CD4-positive, CD25-positive, alpha-beta regulatory T cell (primary cell): ENCODE data around the gene FAM83C. TPM values are rescaled to one million over a fixed set of nuclear protein-coding genes. Genes with fewer than 3 reads are reported as not detected.

Experiments
- ATAC-seq, 2 donors: fragments of 150-1000 bp; cut with Tn5 transposase; one replicate each; pipeline ENCODE4 v1.10.0; 2021; ENCODE audit warnings: low read depth in 2 of 2, moderate number of reproducible peaks in 2 of 2, moderate library complexity in 1 of 2
- DNase-seq, 3 donors: peaks; one replicate each; pipeline versions ENCODE4 v3.0.0 to v3.0.0-alpha.2; 2012 to 2022; ENCODE audit warnings: mixed read lengths in 1 of 3
- H3K27ac ChIP-seq: one replicate; pipeline ENCODE4 v1.7.0; 2013; ENCODE audit warnings: mild to moderate bottlenecking, low read length; ENCODE audit not compliant: insufficient read depth, poor library complexity, severe bottlenecking
- H3K27me3 ChIP-seq: one replicate; pipeline ENCODE4 v1.7.0; 2013; ENCODE audit warnings: low read length; ENCODE audit not compliant: control insufficient read depth, insufficient read depth
- H3K36me3 ChIP-seq: one replicate; pipeline ENCODE4 v1.7.0; 2013; ENCODE audit warnings: mild to moderate bottlenecking, low read length, moderate library complexity; ENCODE audit not compliant: control insufficient read depth, insufficient read depth
- H3K4me1 ChIP-seq: 2 replicates; pipeline ENCODE4 v1.7.0; 2013; ENCODE audit warnings: mild to moderate bottlenecking, low read length; ENCODE audit not compliant: insufficient read depth, control insufficient read depth, poor library complexity, severe bottlenecking
- H3K4me3 ChIP-seq: one replicate; pipeline ENCODE4 v1.7.0; 2013; ENCODE audit warnings: low read depth, mild to moderate bottlenecking, low read length, moderate library complexity
- H3K9me3 ChIP-seq, 2 experiments: 1 replicate in 1 of 2; 2 replicates in 1 of 2; pipeline ENCODE4 v1.7.0; 2013; ENCODE audit warnings: low read length in 2 of 2, mild to moderate bottlenecking in 1 of 2, moderate library complexity in 1 of 2; ENCODE audit not compliant: control insufficient read depth in 2 of 2
- H3K27ac Mint-ChIP-seq, 3 donors: one replicate each; pipeline ENCODE4 v1.8.0; 2020 to 2022; ENCODE audit warnings: mild to moderate bottlenecking in 3 of 3, mixed read lengths in 3 of 3, moderate library complexity in 2 of 3
- H3K27me3 Mint-ChIP-seq: one replicate; pipeline ENCODE4 v1.8.0; 2022; ENCODE audit warnings: mild to moderate bottlenecking, mixed read lengths
- H3K36me3 Mint-ChIP-seq: one replicate; pipeline ENCODE4 v1.8.0; 2020; ENCODE audit warnings: mixed read lengths
- H3K4me1 Mint-ChIP-seq, 4 donors: one replicate each; pipeline ENCODE4 v1.8.0; 2020 to 2022; ENCODE audit warnings: mixed read lengths in 4 of 4, mild to moderate bottlenecking in 1 of 4
- H3K4me3 Mint-ChIP-seq, 4 donors: one replicate each; pipeline ENCODE4 v1.8.0; 2020 to 2022; ENCODE audit warnings: mild to moderate bottlenecking in 4 of 4, mixed read lengths in 4 of 4, moderate library complexity in 3 of 4
- H3K9me3 Mint-ChIP-seq, 7 donors: one replicate each; pipeline ENCODE4 v1.8.0; 2020 to 2022; ENCODE audit warnings: mixed read lengths in 7 of 7, mild to moderate bottlenecking in 3 of 7, moderate library complexity in 2 of 7
- polyA plus RNA-seq, 4 donors: library from polyadenylated mRNA; unstranded; fragments of 300-500 nt; fragmentation: Illumina TruSeq; gene quantifications; one replicate each; pipeline ENCODE4 v1.2.3, GENCODE V29; 2021
- total RNA-seq: library from RNA; stranded (reverse); gene quantifications from one replicate; pipeline ENCODE4 v1.2.3, GENCODE V29; 2022

The FAM83C gene
- total and polyA plus RNA-seq, 5 donors from 2014 or later = not detected

- Mint-ChIP-seq H3K4me3 (no peak overlapping the region), H3K27ac (no peak overlapping the region), H3K36me3 (peaks cover 12% of the 10 kb centered on the region), H3K9me3 (no peaks in the 10 kb centered on the region), H3K27me3 (no peaks in the 10 kb centered on the region), H3K4me1 (peaks cover 0 to 4% (median 1%) of the 10 kb centered on the region in 4 donors)
- Histone ChIP-seq H3K4me3 (no peak overlapping the region), H3K27ac (no peak overlapping the region), H3K36me3 (peaks cover 1% of the 10 kb centered on the region), H3K27me3 (no peaks in the 10 kb centered on the region), H3K4me1 (no peaks in the 10 kb centered on the region), H3K9me3 (no peaks in the 10 kb centered on the region)
- ATAC-seq (no peak), DNase-seq (no peak)
Measured at GRCh38 chr20:35325401-35325800, 33.2 kb upstream of the FAM83C start.

GRCh38 chr20:35320396-35321126, 28.3 kb upstream of the FAM83C start:
- Mint-ChIP-seq H3K36me3 (peaks cover 4% of the 10 kb centered on the region), H3K27me3 (no peaks in the 10 kb centered on the region), H3K4me3 (no peak overlapping the region), H3K9me3 (no peaks in the 10 kb centered on the region), H3K4me1 (peaks cover 0 to 6% (median 3%) of the 10 kb centered on the region in 4 donors), H3K27ac (no peak overlapping the region)
- Histone ChIP-seq H3K4me1 (no peaks in the 10 kb centered on the region), H3K27ac (no peak overlapping the region), H3K27me3 (no peaks in the 10 kb centered on the region), H3K36me3 (peaks cover 6% of the 10 kb centered on the region), H3K9me3 (no peaks in the 10 kb centered on the region), H3K4me3 (no peak overlapping the region)
- ATAC-seq = no peak
- DNase-seq = no peak

- Mint-ChIP-seq H3K4me3 (no peak overlapping the region), H3K4me1 (peaks cover 0 to 11% (median 6%) of the 10 kb centered on the region in 4 donors), H3K9me3 (no peaks in the 10 kb centered on the region), H3K36me3 (peaks cover under 1% of the 10 kb centered on the region), H3K27ac (no peak overlapping the region), H3K27me3 (no peaks in the 10 kb centered on the region)
- Histone ChIP-seq H3K27ac (no peak overlapping the region), H3K4me3 (no peak overlapping the region), H3K9me3 (no peaks in the 10 kb centered on the region), H3K4me1 (no peaks in the 10 kb centered on the region), H3K36me3 (peaks cover 6% of the 10 kb centered on the region), H3K27me3 (no peaks in the 10 kb centered on the region)
- DNase-seq (no peak), ATAC-seq (no peak)
Measured at GRCh38 chr20:35319871-35320197, 27.6 kb upstream of the FAM83C start.

GRCh38 chr20:35319192-35319870, 27.1 kb upstream of the FAM83C start:
- Mint-ChIP-seq H3K4me1 (peaks cover 0 to 11% (median 8%) of the 10 kb centered on the region in 4 donors), H3K4me3 (no peak overlapping the region), H3K36me3 (peaks cover 2% of the 10 kb centered on the region), H3K27ac (no peak overlapping the region), H3K9me3 (no peaks in the 10 kb centered on the region), H3K27me3 (no peaks in the 10 kb centered on the region)
- Histone ChIP-seq H3K4me3 (no peak overlapping the region), H3K9me3 (no peaks in the 10 kb centered on the region), H3K4me1 (no peaks in the 10 kb centered on the region), H3K36me3 (peaks cover 6% of the 10 kb centered on the region), H3K27ac (no peak overlapping the region), H3K27me3 (no peaks in the 10 kb centered on the region)
- DNase-seq = no peak
- ATAC-seq = no peak

GRCh38 chr20:35318502-35319157, 26.4 kb upstream of the FAM83C start:
- ATAC-seq = peak in 1 of 2 donors; percentile 58
- Mint-ChIP-seq H3K36me3 (peaks cover 5% of the 10 kb centered on the region), H3K27me3 (no peaks in the 10 kb centered on the region), H3K4me3 (no peak overlapping the region), H3K27ac (peak overlapping the region in 1 of 3 donors; percentile 22), H3K4me1 (peaks cover 0 to 11% (median 8%) of the 10 kb centered on the region in 4 donors), H3K9me3 (no peaks in the 10 kb centered on the region)
- Histone ChIP-seq H3K4me1 (no peaks in the 10 kb centered on the region), H3K4me3 (no peak overlapping the region), H3K27ac (no peak overlapping the region), H3K9me3 (no peaks in the 10 kb centered on the region), H3K36me3 (peaks cover 6% of the 10 kb centered on the region), H3K27me3 (no peaks in the 10 kb centered on the region)
- peak in 1 of 3 donors; percentile 21 for DNase-seq

GRCh38 chr20:35317416-35318210, 25.4 kb upstream of the FAM83C start:
- H3K9me3 ChIP-seq = no peaks in the 10 kb centered on the region
- H3K4me1 ChIP-seq = no peaks in the 10 kb centered on the region
- ATAC-seq = no peak
- H3K27ac ChIP-seq = no peak overlapping the region
- Mint-ChIP-seq H3K27ac (no peak overlapping the region), H3K4me1 (peaks cover 3 to 13% (median 10%) of the 10 kb centered on the region in 4 donors), H3K9me3 (no peaks in the 10 kb centered on the region), H3K27me3 (no peaks in the 10 kb centered on the region), H3K36me3 (peaks cover 5% of the 10 kb centered on the region), H3K4me3 (no peak overlapping the region)
- no peak overlapping the region for H3K4me3 ChIP-seq
- peaks cover 6% of the 10 kb centered on the region for H3K36me3 ChIP-seq
- no peak for DNase-seq
- no peaks in the 10 kb centered on the region for H3K27me3 ChIP-seq

GRCh38 chr20:35316086-35316485, 23.9 kb upstream of the FAM83C start:
- Histone ChIP-seq H3K36me3 (peaks cover 6% of the 10 kb centered on the region), H3K4me3 (no peak overlapping the region), H3K27ac (no peak overlapping the region), H3K9me3 (no peaks in the 10 kb centered on the region), H3K27me3 (no peaks in the 10 kb centered on the region), H3K4me1 (no peaks in the 10 kb centered on the region)
- ATAC-seq = no peak
- H3K4me1 Mint-ChIP-seq = peaks cover 5 to 20% (median 17%) of the 10 kb centered on the region in 4 donors
- H3K4me3 Mint-ChIP-seq = no peak overlapping the region
- no peak for DNase-seq
- peaks cover 5% of the 10 kb centered on the region for H3K36me3 Mint-ChIP-seq
- no peaks in the 10 kb centered on the region for H3K9me3 Mint-ChIP-seq
- no peaks in the 10 kb centered on the region for H3K27me3 Mint-ChIP-seq
- H3K27ac Mint-ChIP-seq = peak overlapping the region in 2 of 3 donors; percentile 57 to 63
